Caco-2 (cell line): ENCODE results near the gene VWA5B1. TPM values are rescaled to one million over a fixed set of nuclear protein-coding genes. Genes with fewer than 3 reads are reported as not detected.

Experiments used
- BruUV-seq: library from RNA; stranded (reverse); fragments of 400-500 nt; replicated peaks from 2 replicates; lab custom pipeline; 2021; lab: Mats Ljungman, UMichigan
- CTCF ChIA-PET: fragments of 300-600 bp; sonication (Branson Sonifier 250); formaldehyde crosslinking; loops from one replicate; lab custom pipeline; 2022; ENCODE audit warnings: antibody characterized with exemption; lab: Charles Lee
- POLR2A ChIA-PET: fragments of 300-600 bp; sonication (Branson Sonifier 250); formaldehyde crosslinking; loops from one replicate; lab custom pipeline; 2022; ENCODE audit warnings: antibody characterized with exemption; lab: Charles Lee
- DNase-seq, 2 experiments: peaks; one replicate each; pipeline versions ENCODE4 v3.0.0 to v3.0.0-alpha.2; 2020 to 2022
- H3K27me3 ChIP-seq: replicated peaks from 2 replicates; pipeline ENCODE4 v1.6.0; 2011; ENCODE audit warnings: low read length; ENCODE audit not compliant: control insufficient read depth, insufficient read depth
- H3K36me3 ChIP-seq: 2 replicates; pipeline ENCODE4 v1.5.1; 2011; ENCODE audit warnings: low read length; ENCODE audit not compliant: control insufficient read depth, insufficient read depth
- H3K4me1 ChIP-seq: fragments of 250-450 bp; sonication (Bioruptor Pico); 2 replicates; pipeline ENCODE4 v1.5.1; 2020; ENCODE audit warnings: mild to moderate bottlenecking
- H3K4me3 ChIP-seq: 2 replicates; pipeline ENCODE4 v1.5.1; 2011; ENCODE audit warnings: low read depth, mild to moderate bottlenecking, control low read depth, low read length
- H3K9me3 ChIP-seq: fragments of 250-450 bp; sonication (Bioruptor Pico); 2 replicates; pipeline ENCODE4 v1.5.1; 2020; ENCODE audit warnings: mild to moderate bottlenecking, moderate library complexity
- H3K27ac Mint-ChIP-seq: one replicate; pipeline ENCODE4 v1.8.0; 2022; ENCODE audit warnings: mixed read lengths; ENCODE audit not compliant: unreplicated experiment
- H3K27me3 Mint-ChIP-seq: one replicate; pipeline ENCODE4 v1.8.0; 2022; ENCODE audit warnings: mixed read lengths; ENCODE audit not compliant: insufficient read depth, unreplicated experiment
- H3K36me3 Mint-ChIP-seq: one replicate; pipeline ENCODE4 v1.8.0; 2022; ENCODE audit warnings: mild to moderate bottlenecking, mixed read lengths; ENCODE audit not compliant: insufficient read depth, unreplicated experiment
- H3K4me1 Mint-ChIP-seq: one replicate; pipeline ENCODE4 v1.8.0; 2022; ENCODE audit warnings: low read depth, mixed read lengths; ENCODE audit not compliant: unreplicated experiment
- H3K4me3 Mint-ChIP-seq: one replicate; pipeline ENCODE4 v1.8.0; 2022; ENCODE audit warnings: mild to moderate bottlenecking, moderate library complexity, mixed read lengths; ENCODE audit not compliant: unreplicated experiment
- H3K9me3 Mint-ChIP-seq: one replicate; pipeline ENCODE4 v1.8.0; 2022; ENCODE audit warnings: mixed read lengths; ENCODE audit not compliant: unreplicated experiment
- intact Hi-C: fragments of 100-400 bp; cut with micrococcal nuclease; formaldehyde crosslinking; loops from one replicate; pipeline ENCODE4 v1.10.0; 2022; ENCODE audit not compliant: unreplicated experiment
- total RNA-seq: library from RNA; stranded (reverse); gene quantifications from 2 replicates; pipeline ENCODE4 v1.2.3, GENCODE V29; 2022
- TF ChIP-seq, protein P1 (sequence below), 2 experiments: fragments of 200-600 bp in 1 of 2; IDR thresholded peaks; 1 replicate in 1 of 2; 2 replicates in 1 of 2; pipeline versions ENCODE4 v1.5.1 to v1.8.0; 2011 to 2022; ENCODE audit warnings: antibody characterized with exemption in 1 of 2, control low read depth in 1 of 2, inconsistent platforms in 1 of 2, low read depth in 1 of 2, low read length in 1 of 2, mild to moderate bottlenecking in 1 of 2, moderate library complexity in 1 of 2; ENCODE audit not compliant: insufficient read depth in 1 of 2, severe bottlenecking in 1 of 2, unreplicated experiment in 1 of 2

The VWA5B1 gene
- total RNA-seq, 1 experiment from 2014 or later = not detected

DNA sequence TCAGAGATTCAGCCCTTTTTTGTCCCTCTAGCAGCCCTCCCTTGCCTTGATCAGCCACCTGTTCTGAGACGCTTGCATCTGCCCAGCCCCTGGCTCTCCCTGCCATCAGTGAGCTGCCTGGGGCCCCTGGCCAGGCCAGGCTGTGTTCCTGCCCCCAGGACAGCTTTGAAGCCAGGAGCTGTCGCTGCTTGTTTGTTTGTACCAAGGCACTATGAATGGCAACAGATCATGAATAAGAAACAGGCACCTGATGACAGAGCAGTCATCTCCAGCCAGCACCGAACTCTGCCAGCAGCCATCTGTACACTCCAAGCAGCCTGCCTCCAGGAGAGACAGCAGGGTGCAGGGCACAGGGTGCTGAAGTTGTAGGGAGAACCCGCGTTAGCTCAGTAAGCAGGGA, 8.1 kb upstream of the VWA5B1 start:
- H3K9me3 ChIP-seq = no peaks in the 10 kb centered on the region
- intact Hi-C loops = no loop called here
- TF ChIP-seq, protein P1, sequence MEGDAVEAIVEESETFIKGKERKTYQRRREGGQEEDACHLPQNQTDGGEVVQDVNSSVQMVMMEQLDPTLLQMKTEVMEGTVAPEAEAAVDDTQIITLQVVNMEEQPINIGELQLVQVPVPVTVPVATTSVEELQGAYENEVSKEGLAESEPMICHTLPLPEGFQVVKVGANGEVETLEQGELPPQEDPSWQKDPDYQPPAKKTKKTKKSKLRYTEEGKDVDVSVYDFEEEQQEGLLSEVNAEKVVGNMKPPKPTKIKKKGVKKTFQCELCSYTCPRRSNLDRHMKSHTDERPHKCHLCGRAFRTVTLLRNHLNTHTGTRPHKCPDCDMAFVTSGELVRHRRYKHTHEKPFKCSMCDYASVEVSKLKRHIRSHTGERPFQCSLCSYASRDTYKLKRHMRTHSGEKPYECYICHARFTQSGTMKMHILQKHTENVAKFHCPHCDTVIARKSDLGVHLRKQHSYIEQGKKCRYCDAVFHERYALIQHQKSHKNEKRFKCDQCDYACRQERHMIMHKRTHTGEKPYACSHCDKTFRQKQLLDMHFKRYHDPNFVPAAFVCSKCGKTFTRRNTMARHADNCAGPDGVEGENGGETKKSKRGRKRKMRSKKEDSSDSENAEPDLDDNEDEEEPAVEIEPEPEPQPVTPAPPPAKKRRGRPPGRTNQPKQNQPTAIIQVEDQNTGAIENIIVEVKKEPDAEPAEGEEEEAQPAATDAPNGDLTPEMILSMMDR (IDR thresholded peaks at IDR 0.05; ENCODE audit: insufficient read depth in 1 of 2, low read depth in 1 of 2, low read length in 1 of 2, severe bottlenecking in 1 of 2, unreplicated experiment in 1 of 2) = no peak
- H3K27me3 ChIP-seq = no peaks in the 10 kb centered on the region
- Mint-ChIP-seq H3K36me3 (peaks cover 5% of the 10 kb centered on the region), H3K27me3 (peaks cover 15% of the 10 kb centered on the region), H3K27ac (no peak overlapping the region), H3K9me3 (peaks cover 10% of the 10 kb centered on the region), H3K4me3 (no peak overlapping the region), H3K4me1 (no peaks in the 10 kb centered on the region)
- no peak overlapping the region for H3K4me3 ChIP-seq
- no peaks in the 10 kb centered on the region for H3K36me3 ChIP-seq
- ChIA-PET POLR2A (no interaction called here), CTCF (no interaction called here)
- DNase-seq = no peak
- no TSS peak for BruUV-seq
- no peaks in the 10 kb centered on the region for H3K4me1 ChIP-seq

- H3K4me3 Mint-ChIP-seq = no peak overlapping the region
- no peaks in the 10 kb centered on the region for H3K4me1 Mint-ChIP-seq
- no TSS peak for BruUV-seq
- Histone ChIP-seq H3K9me3 (no peaks in the 10 kb centered on the region), H3K4me3 (no peak overlapping the region), H3K36me3 (no peaks in the 10 kb centered on the region), H3K4me1 (no peaks in the 10 kb centered on the region), H3K27me3 (no peaks in the 10 kb centered on the region)
- ChIA-PET POLR2A (no interaction called here), CTCF (no interaction called here)
- TF ChIP-seq, protein P1 (IDR thresholded peaks at IDR 0.05; ENCODE audit: insufficient read depth in 1 of 2, low read depth in 1 of 2, low read length in 1 of 2, severe bottlenecking in 1 of 2, unreplicated experiment in 1 of 2) = no peak
- H3K9me3 Mint-ChIP-seq = peaks cover 10% of the 10 kb centered on the region
- intact Hi-C loops = no loop called here
- no peak for DNase-seq
- H3K27me3 Mint-ChIP-seq = peaks cover 12% of the 10 kb centered on the region
- H3K27ac Mint-ChIP-seq = no peak overlapping the region
- peaks cover 5% of the 10 kb centered on the region for H3K36me3 Mint-ChIP-seq
These were observed 6.6 kb upstream of the VWA5B1 start for GRCh38 chr1:20284046-20284445.

GRCh38 chr1:20284625-20285024, 6.0 kb upstream of the VWA5B1 start:
- intact Hi-C loops = no loop called here
- Mint-ChIP-seq H3K9me3 (peaks cover 10% of the 10 kb centered on the region), H3K27me3 (peaks cover 12% of the 10 kb centered on the region), H3K36me3 (peaks cover 5% of the 10 kb centered on the region), H3K27ac (no peak overlapping the region), H3K4me3 (no peak overlapping the region), H3K4me1 (no peaks in the 10 kb centered on the region)
- H3K4me1 ChIP-seq = no peaks in the 10 kb centered on the region
- CTCF ChIA-PET = no interaction called here
- H3K36me3 ChIP-seq = no peaks in the 10 kb centered on the region
- H3K27me3 ChIP-seq = no peaks in the 10 kb centered on the region
- H3K9me3 ChIP-seq = no peaks in the 10 kb centered on the region
- no TSS peak for BruUV-seq
- H3K4me3 ChIP-seq = no peak overlapping the region
- TF ChIP-seq, protein P1 (IDR thresholded peaks at IDR 0.05; ENCODE audit: insufficient read depth in 1 of 2, low read depth in 1 of 2, low read length in 1 of 2, severe bottlenecking in 1 of 2, unreplicated experiment in 1 of 2) = no peak
- no peak for DNase-seq
- POLR2A ChIA-PET = no interaction called here
